Ovary (tissue), 3 donors: Measurements from ENCODE around the gene SLC25A1.

Experiments used
- EP300 ChIP-seq: sonication (generic); formaldehyde crosslinking; IDR thresholded peaks from one replicate; pipeline ENCODE4 v1.6.1; 2017; ENCODE audit warnings: antibody characterized with exemption
- POLR2A ChIP-seq: fragments of 450-650 bp; IDR thresholded peaks from one replicate; pipeline ENCODE4 v1.6.1; 2017; ENCODE audit warnings: antibody characterized with exemption, mild to moderate bottlenecking, moderate library complexity
- TF ChIP-seq, protein P1 (sequence below), 3 donors: fragments of 450-650 bp in 2 of 3; fragments of 200-600 bp in 1 of 3; IDR thresholded peaks; one replicate each; pipeline versions ENCODE4 v1.5.1 to v1.8.0; 2016 to 2022; ENCODE audit warnings: antibody characterized with exemption in 3 of 3, mild to moderate bottlenecking in 1 of 3
- donor health status: DM: no; HTN: no; CAD: no.

DNA sequence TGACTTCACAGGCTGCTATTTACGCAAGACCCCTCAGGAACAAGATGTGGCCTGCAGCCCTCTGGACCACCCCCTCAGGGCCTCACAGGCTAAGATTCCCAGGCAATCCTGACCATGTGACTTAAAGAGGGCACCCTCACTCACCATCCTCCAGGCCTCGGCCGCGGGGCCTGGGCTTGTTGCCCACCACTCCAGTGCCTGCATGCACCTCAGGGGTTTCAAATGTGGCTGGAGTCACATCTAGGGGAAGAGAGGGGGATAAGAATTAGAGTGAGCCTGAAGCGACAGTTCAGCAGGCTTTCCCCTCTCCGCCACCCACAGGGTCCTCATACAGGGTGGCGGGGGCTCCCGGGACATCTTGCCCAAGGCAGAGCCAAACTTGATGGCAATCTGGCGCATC is 36.1 kb downstream of the SLC25A1 start:
- TF ChIP-seq, protein P1, sequence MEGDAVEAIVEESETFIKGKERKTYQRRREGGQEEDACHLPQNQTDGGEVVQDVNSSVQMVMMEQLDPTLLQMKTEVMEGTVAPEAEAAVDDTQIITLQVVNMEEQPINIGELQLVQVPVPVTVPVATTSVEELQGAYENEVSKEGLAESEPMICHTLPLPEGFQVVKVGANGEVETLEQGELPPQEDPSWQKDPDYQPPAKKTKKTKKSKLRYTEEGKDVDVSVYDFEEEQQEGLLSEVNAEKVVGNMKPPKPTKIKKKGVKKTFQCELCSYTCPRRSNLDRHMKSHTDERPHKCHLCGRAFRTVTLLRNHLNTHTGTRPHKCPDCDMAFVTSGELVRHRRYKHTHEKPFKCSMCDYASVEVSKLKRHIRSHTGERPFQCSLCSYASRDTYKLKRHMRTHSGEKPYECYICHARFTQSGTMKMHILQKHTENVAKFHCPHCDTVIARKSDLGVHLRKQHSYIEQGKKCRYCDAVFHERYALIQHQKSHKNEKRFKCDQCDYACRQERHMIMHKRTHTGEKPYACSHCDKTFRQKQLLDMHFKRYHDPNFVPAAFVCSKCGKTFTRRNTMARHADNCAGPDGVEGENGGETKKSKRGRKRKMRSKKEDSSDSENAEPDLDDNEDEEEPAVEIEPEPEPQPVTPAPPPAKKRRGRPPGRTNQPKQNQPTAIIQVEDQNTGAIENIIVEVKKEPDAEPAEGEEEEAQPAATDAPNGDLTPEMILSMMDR (IDR thresholded peaks at IDR 0.05), result no peak
- TF ChIP-seq POLR2A (no peak), EP300 (no peak)
